Measurements from ENCODE around the gene CABLES2. TPM values are rescaled to one million over a fixed set of nuclear protein-coding genes. Genes with fewer than 3 reads are reported as not detected.

Gene CABLES2
- total RNA-seq, 1 experiment from 2014 or later, result 8.9 TPM

DNA sequence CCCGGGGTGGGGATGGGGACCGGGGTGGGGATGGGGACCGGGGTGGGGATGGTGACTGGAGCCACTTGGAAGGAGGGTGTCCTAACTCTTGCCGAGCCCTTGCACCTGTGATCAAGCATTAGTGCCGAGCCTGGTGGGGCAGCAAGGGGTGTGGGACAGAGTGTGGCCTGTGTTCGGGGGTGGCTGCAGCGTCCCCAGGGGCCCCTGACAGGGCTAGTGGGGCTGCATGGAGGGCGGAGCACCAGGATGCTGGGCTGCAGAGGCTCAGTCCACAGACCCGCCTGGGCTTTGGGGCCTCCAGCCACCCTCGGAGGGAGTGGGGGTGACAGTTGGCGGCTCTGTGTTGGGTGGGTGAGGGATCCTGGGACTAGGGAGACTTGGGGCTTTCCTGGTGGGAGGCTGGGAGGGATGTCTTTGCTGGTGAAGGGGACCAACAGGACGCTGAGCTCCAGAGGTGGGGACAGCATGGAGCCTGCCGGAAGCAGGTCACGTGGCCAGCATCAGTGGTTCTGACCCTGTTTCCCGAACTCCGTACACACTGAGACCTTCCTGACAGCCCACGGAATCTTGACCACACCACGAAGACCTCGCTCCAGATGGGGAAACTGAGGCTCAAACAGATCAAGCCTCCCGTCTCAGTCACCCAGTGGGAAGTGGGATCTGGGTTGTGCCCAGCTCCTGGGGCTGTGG, 15.7 kb upstream of the CABLES2 start (continued):
- TF ChIP-seq, protein P1, sequence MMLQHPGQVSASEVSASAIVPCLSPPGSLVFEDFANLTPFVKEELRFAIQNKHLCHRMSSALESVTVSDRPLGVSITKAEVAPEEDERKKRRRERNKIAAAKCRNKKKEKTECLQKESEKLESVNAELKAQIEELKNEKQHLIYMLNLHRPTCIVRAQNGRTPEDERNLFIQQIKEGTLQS (IDR thresholded peaks at IDR 0.05), result no peak
- TF ChIP-seq CBX3 (IDR thresholded peaks at IDR 0.05; ENCODE audit: low read depth), result no peak
- no peak for TF ChIP-seq SRF (IDR thresholded peaks at IDR 0.05; ENCODE audit: low read depth)
- no peak for TF ChIP-seq ZFX (IDR thresholded peaks at IDR 0.05)

DNA sequence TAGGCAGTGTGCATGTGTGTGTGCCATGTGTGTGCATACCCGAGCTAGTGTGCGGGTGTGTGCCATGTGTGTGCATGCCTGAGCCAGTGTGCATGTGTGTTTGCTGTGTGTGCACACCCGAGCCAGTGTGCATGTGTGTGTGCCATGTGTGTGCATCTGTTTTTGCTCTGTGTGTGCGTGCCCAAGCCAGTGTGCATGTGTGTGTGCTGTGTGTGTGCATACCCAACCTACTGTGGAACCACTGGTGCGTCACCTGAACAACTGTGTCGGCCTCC, 14.6 kb upstream of the CABLES2 start:
- Histone ChIP-seq H3K9ac (ENCODE audit: low read length) (no peak overlapping the region), H3K4me3 (replicated peaks in 1 of 2; ENCODE audit: low read depth in 1 of 2, low read length in 2 of 2) (no peak overlapping the region), H3K79me2 (ENCODE audit: insufficient read depth, low read length) (no peaks in the 10 kb centered on the region), H3K9me2 (ENCODE audit: insufficient read depth) (no peaks in the 10 kb centered on the region), H4K20me1 (ENCODE audit: insufficient read depth) (no peaks in the 10 kb centered on the region), H3K4me1 (ENCODE audit: control insufficient read depth in 1 of 2, insufficient read depth in 2 of 2, low read length in 2 of 2) (peaks cover 6 to 13% of the 10 kb centered on the region in 2 experiments; a peak in 3 of 4 replicates), H3K27ac (ENCODE audit: low read depth, low read length) (no peak overlapping the region), H3K27me3 (ENCODE audit: insufficient read depth, low read length) (no peaks in the 10 kb centered on the region), H3K36me3 (ENCODE audit: control insufficient read depth in 1 of 2, insufficient read depth in 2 of 2, low read length in 2 of 2) (no peaks in the 10 kb centered on the region), H2AFZ (ENCODE audit: low read depth, low read length, poor library complexity, severe bottlenecking) (no peak overlapping the region), H3K9me3 (ENCODE audit: control insufficient read depth in 1 of 2, insufficient read depth in 1 of 2, low read depth in 1 of 2, low read length in 2 of 2) (no peaks in the 10 kb centered on the region), H3K4me2 (ENCODE audit: low read length) (no peak overlapping the region)
- CTCF ChIA-PET, result no interaction called here
- no peak for TF ChIP-seq FOSL1 (IDR thresholded peaks at IDR 0.05; ENCODE audit: low read depth)
- no peak for TF ChIP-seq RAD21 (IDR thresholded peaks at IDR 0.05; ENCODE audit: low read depth)
- TF ChIP-seq CEBPB (IDR thresholded peaks at IDR 0.05; ENCODE audit: low read depth), result no peak
- TF ChIP-seq SIN3A (IDR thresholded peaks at IDR 0.05; ENCODE audit: low read depth), result no peak
- TF ChIP-seq EZH2phosphoT487 (IDR thresholded peaks at IDR 0.05; ENCODE audit: borderline replicate concordance), result no peak
- no peak for TF ChIP-seq TCF7L2 (IDR thresholded peaks at IDR 0.05; ENCODE audit: borderline replicate concordance, extremely low read depth, insufficient read depth, insufficient read length)
- TF ChIP-seq, protein P2, sequence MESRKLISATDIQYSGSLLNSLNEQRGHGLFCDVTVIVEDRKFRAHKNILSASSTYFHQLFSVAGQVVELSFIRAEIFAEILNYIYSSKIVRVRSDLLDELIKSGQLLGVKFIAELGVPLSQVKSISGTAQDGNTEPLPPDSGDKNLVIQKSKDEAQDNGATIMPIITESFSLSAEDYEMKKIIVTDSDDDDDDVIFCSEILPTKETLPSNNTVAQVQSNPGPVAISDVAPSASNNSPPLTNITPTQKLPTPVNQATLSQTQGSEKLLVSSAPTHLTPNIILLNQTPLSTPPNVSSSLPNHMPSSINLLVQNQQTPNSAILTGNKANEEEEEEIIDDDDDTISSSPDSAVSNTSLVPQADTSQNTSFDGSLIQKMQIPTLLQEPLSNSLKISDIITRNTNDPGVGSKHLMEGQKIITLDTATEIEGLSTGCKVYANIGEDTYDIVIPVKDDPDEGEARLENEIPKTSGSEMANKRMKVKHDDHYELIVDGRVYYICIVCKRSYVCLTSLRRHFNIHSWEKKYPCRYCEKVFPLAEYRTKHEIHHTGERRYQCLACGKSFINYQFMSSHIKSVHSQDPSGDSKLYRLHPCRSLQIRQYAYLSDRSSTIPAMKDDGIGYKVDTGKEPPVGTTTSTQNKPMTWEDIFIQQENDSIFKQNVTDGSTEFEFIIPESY (IDR thresholded peaks at IDR 0.05; ENCODE audit: extremely low read depth, insufficient replicate concordance, low read length), result no peak
- TF ChIP-seq CBX3 (IDR thresholded peaks at IDR 0.05; ENCODE audit: low read depth), result no peak
- TF ChIP-seq EGR1 (IDR thresholded peaks at IDR 0.05; ENCODE audit: low read depth), result no peak
- no peak for TF ChIP-seq ZFX (IDR thresholded peaks at IDR 0.05)
- TF ChIP-seq POLR2AphosphoS5 (IDR thresholded peaks at IDR 0.05; ENCODE audit: low read depth, low read length), result no peak
- no peak for TF ChIP-seq EZH2 (IDR thresholded peaks at IDR 0.05)
- TF ChIP-seq, protein P3, sequence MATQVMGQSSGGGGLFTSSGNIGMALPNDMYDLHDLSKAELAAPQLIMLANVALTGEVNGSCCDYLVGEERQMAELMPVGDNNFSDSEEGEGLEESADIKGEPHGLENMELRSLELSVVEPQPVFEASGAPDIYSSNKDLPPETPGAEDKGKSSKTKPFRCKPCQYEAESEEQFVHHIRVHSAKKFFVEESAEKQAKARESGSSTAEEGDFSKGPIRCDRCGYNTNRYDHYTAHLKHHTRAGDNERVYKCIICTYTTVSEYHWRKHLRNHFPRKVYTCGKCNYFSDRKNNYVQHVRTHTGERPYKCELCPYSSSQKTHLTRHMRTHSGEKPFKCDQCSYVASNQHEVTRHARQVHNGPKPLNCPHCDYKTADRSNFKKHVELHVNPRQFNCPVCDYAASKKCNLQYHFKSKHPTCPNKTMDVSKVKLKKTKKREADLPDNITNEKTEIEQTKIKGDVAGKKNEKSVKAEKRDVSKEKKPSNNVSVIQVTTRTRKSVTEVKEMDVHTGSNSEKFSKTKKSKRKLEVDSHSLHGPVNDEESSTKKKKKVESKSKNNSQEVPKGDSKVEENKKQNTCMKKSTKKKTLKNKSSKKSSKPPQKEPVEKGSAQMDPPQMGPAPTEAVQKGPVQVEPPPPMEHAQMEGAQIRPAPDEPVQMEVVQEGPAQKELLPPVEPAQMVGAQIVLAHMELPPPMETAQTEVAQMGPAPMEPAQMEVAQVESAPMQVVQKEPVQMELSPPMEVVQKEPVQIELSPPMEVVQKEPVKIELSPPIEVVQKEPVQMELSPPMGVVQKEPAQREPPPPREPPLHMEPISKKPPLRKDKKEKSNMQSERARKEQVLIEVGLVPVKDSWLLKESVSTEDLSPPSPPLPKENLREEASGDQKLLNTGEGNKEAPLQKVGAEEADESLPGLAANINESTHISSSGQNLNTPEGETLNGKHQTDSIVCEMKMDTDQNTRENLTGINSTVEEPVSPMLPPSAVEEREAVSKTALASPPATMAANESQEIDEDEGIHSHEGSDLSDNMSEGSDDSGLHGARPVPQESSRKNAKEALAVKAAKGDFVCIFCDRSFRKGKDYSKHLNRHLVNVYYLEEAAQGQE (IDR thresholded peaks at IDR 0.05; ENCODE audit: low read depth), result no peak
- TF ChIP-seq, protein P1 (IDR thresholded peaks at IDR 0.05), result no peak
- TF ChIP-seq SP1 (IDR thresholded peaks at IDR 0.05; ENCODE audit: low read depth), result no peak
- DNase-seq (ENCODE audit: low read depth, low spot score) (no peak), ATAC-seq (no peak)
- POLR2A ChIA-PET, result no interaction called here
- intact Hi-C loops (cut with micrococcal nuclease), result no loop called here
- no TSS peak for BruUV-seq (replicated peaks)
- RAD21 ChIA-PET (ENCODE audit: low non-redundant PET in 1 of 2, low total read pairs in 2 of 2, uncharacterized antibody in 2 of 2, unreplicated experiment in 2 of 2), result no interaction called here
